ENCODE data around the gene TTBK1.

TTBK1 gene

DNA sequence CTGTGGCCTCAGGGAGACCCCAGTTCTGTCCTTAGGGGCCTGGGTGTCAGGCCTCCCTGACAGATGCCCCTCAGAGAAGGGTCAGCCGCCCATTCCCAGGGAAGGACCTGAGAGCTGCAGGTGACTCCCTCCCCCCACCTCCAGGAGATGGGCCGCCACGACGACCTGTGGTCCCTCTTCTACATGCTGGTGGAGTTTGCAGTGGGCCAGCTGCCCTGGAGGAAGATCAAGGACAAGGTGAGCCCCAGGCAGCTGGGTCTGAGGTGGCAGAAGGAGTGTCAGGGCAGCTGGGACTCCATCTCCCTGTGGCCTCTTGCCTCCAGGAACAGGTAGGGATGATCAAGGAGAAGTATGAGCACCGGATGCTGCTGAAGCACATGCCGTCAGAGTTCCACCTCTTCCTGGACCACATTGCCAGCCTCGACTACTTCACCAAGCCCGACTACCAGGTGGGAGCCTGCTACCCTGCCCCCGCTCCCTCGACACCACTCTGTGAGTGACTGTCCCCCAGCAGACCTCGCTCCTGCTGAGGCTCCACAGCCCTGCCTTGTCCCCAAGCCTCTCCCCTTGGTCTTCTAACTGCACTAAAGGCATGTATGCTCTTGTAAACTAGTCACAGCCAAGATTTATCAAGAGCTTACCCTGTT, 12.2 kb downstream of the TTBK1 start:
- DNase-seq (ENCODE audit: low read depth): no peak

DNA sequence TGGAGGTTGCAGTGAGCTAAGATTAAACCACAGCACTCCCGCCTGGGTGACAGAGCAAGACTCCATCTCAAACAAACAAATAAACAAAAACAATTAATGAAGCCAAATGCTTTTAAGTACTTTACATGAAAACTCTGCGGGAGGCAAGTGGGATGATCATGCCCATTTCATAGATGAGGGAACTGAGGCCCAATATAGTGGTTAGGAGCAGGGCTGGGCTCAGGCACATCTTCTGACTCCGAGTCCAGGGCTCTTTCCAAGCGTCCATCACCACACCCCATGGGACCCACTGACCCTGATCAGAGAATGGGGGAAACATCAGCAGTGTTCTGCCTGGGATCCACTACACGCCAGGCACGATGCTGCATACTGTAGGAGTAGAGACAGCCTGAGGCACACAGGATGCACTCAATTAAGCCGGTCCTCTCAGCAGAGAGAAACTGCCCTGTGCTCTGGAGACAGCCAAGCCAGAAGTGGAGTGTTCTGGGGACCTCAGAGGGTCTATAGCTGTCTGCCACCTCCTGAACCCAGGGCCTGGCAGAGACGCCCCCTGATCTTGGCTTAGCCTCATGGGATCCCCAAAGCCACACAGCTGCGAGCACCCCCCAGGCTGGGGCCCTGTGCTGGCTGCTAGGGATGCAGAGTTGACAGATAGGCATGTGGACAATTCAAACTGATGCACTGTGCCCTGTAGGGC, 13.5 kb downstream of the TTBK1 start:
- DNase-seq (ENCODE audit: low read depth): no peak

DNA sequence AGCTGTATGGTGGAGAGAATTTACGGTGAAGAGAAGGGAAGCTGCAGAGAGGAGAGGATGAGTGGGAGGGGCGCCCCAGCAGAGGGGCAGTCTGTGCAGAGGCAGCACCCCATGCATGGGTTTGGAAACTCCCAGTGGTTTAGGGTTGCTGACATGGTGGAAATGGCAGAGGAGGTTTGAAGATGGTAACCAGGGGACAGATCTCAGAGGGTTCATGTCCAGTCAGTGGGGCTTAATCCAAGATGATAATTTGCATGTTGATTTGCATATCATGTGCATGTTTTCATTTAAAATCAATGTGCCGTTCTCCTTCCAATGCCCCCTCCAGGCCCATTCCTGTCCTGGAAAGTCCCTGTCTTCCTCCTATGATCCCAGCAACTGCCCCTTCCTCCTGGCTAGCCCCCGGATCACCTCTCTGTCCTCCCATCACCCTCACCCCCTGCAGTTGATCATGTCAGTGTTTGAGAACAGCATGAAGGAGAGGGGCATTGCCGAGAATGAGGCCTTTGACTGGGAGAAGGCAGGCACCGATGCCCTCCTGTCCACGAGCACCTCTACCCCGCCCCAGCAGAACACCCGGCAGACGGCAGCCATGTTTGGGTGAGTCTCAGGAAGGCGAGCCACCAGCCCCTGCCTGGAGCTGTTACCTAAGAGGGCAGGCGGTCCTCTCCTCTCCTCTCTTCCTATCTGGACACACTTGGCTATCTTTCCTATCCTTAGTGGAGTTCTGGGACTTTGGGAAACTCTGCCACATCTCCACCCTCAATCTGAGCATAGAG, 14.3 kb downstream of the TTBK1 start:
- DNase-seq (ENCODE audit: low read depth): no peak

DNA sequence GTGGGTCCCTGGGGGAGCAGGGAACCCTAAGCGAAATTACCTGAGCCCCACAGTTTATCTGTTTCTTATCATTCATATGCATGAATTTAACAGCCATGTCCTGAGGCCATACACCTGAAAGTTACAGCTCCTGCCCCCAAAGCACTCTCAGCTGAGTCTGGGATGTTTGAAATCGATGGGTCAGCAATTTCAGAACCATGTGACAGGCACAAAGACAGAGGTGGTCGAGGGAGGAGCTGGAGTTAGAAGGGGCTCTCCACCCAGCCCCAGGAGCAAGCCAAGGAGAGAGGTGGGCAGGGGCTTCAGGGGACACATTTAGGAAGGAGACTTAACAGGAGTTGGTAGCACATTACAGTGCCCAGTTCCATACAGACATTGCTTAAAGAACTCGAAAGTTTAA, 14.9 kb downstream of the TTBK1 start:
- DNase-seq (ENCODE audit: low read depth): no peak

DNA sequence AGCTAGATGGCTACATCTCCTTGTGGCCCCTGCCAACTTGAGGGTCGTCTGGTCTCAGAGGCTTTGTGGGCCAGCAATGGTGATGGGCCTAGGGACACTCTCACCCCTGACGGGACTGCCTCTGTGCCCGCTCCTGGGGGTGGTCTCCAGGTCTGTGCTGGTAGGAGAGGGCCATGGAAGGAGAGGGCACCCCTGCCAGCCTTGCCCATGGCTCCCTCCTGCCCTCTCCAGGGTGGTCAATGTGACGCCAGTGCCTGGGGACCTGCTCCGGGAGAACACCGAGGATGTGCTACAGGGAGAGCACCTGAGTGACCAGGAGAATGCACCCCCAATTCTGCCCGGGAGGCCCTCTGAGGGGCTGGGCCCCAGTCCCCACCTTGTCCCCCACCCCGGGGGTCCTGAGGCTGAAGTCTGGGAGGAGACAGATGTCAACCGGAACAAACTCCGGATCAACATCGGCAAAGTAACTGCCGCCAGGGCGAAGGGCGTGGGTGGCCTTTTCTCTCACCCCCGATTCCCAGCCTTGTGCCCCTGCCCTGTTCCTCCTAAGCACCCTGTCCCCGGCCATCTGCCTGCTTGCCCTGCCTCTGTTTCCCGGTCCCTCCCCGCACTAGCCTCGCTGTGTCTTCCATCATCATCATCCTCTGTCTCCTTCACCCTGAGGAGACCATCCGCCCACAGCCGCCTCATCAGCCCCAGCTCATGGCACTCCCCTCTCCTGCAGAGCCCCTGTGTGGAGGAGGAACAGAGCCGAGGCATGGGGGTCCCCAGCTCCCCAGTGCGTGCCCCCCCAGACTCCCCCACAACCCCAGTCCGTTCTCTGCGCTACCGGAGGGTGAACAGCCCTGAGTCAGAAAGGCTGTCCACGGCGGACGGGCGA, 15.8 kb downstream of the TTBK1 start:
- DNase-seq (ENCODE audit: low read depth): no peak

DNA sequence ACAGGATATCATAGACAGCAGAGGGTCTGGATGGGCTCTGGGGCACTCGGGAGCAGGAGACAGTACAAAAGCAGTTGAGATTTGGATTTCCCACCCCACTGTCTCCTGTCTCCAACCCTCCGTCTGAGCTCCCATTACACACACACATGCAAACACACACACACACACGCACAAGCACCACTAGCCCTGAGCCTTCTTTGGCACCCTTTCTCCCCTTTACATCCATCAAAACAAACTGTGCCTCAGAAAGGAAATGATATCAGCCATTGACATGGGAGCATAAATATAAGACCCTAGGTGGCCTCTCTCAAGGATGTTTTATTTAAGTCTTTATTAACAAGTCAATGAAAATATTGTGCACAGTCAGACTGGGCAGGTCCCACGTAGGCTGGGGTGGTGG, 17.5 kb downstream of the TTBK1 start:
- no peak for DNase-seq (ENCODE audit: low read depth)

DNA sequence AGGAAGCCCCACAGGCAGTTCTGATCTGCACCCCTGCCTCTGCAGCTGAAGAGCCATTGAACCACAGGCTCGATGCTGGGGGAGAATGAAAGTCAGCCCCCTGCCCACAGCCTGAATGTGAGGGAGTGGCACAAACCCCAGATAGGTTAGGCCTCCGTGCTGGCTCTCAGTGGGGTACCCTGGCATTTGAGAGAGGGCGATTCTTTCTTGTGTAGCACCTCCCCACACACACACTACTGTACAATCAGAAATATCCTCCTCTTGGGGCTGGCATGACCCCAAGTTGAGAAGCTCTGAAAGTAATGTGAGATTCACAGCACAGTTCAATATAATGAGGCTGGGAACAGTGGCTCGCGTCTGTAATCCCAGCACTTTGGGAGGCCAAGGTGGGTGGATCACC, 17.9 kb downstream of the TTBK1 start:
- DNase-seq (ENCODE audit: low read depth): no peak

DNA sequence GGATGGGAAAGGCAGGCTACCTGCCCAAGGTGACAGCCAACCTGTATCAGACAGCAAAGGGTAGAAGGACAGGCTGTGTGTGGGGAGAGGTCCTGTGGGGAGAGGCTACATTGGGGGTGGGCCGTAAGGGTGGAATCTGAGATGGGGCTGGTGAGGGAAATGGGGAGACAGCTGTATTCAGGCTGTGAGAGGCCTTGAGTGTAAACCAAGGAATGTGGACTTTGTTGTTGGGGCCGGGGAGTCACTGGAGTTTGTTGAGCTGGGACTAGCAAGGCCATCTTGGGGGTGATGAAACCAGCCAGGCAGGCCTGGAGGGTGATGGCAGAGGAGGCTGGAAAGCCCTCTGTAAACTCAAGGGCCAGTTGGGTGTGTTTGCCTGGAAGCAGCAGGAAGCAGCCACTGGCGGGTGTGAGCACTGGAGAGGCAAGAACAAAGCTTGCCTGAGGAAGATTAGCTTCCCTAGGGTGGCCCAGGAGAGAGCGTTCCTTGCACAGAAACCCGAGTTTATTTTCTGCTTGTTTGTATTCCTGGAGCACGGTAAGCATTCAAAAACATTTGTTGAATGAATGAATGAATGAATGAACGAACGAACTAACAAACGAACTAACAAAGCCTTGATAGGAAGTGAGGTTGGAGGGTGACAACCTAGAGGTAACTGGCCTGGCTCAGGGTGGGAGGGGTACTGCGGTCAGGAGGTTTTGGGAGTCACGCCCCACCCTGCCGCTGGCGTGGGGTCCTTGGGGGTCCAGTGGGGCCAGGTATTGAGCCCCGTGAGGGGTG, 18.9 kb downstream of the TTBK1 start:
- DNase-seq (ENCODE audit: low read depth): no peak

DNA sequence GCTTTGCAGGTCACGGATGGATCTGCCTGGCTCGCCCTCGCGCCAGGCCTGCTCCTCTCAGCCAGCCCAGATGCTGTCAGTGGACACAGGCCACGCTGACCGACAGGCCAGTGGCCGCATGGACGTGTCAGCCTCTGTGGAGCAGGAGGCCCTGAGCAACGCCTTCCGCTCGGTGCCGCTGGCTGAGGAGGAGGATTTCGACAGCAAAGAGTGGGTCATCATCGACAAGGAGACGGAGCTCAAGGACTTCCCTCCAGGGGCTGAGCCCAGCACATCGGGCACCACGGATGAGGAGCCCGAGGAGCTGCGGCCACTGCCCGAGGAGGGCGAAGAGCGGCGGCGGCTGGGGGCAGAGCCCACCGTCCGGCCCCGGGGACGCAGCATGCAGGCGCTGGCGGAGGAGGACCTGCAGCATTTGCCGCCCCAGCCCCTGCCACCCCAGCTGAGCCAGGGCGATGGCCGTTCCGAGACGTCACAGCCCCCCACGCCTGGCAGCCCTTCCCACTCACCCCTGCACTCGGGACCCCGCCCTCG, 19.6 kb downstream of the TTBK1 start:
- DNase-seq (ENCODE audit: low read depth): no peak

DNA sequence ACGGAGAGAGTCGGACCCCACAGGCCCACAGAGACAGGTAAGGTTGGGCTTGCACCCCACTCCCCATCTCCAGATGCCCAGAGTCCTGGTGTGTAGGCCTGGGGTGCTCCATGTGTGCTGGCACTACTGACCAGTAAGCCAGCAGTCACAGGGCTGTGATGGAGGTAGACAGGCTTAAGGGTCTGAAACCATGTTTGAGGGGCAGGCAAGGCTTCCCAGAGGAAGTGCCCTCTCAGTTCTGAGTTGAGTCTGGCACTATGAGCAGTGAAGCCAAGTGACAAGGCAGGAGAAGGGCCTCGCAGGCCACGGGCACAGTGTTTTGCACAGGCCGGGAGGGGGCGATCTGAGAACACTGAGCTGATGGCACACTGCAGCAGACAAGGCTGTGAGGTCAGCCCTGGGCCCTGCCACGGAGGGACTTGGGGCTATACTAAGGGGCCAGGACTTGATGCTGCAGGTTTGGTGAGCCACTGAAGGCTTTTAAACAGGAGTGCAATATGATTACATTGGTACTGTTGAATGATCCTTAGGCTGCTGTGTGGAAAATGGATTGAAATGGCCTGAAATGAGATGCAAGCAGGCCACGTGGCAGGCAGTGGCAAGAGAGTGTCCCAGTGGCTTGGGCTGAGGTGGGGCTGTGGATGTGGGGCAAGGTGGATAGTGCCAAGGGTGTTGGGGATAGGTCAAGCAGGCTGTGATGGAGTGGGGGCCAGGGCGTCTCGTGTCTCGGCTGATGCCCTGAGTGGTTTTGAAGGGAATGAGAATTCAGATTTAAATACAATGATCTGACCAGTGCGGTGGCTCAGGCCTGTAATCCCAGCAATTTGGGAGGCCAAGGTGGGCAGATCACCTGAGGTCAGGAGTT, 20.3 kb downstream of the TTBK1 start:
- peak; percentile 58 for DNase-seq (ENCODE audit: low read depth)

DNA sequence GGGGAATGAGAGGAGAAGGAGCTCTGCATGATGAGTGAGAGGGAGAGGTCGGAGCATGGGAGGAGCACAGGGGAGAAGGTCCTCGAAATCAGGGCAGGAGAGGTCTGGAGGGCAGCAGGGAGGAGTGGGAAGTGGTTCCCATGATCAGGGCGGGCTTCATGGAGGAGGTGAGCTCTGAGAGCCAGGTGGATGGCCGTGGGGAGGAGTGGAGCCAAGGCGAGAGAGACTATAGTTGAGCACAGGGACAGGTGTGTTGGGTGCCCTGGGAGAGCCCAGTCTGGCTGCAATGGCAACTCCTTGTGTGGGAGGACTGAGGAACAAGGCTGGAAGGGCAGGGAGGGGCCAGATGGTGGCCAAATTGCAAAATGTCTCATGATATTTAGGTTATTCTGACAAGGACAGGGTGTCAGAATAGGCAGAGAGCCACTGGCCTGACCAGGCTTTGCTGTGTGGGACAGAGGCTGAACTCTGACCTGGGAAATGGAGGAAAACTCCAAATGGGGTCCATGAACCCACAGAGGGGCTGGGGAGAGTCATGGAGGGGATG, 21.4 kb downstream of the TTBK1 start:
- no peak for DNase-seq (ENCODE audit: low read depth)

DNA sequence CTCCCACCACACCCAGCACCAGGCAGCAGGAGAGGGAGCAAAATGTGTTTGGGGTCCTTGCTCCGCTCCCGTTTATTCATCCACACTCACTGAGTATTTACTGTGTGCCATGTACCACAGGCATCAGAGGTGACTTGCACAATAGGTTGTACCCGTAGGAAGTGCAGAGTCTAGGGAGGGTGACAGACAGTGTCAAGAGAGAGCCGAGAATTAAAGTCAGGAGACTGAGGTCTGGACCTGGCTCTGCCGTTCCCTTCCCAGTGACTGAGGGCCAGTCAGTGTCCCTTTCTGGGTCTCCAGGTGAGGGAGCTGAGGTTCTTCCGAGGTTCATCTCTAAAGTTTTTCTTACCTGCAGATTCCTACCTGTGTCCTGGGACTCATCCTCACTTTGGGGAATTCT, 22.3 kb downstream of the TTBK1 start:
- no peak for DNase-seq (ENCODE audit: low read depth)

DNA sequence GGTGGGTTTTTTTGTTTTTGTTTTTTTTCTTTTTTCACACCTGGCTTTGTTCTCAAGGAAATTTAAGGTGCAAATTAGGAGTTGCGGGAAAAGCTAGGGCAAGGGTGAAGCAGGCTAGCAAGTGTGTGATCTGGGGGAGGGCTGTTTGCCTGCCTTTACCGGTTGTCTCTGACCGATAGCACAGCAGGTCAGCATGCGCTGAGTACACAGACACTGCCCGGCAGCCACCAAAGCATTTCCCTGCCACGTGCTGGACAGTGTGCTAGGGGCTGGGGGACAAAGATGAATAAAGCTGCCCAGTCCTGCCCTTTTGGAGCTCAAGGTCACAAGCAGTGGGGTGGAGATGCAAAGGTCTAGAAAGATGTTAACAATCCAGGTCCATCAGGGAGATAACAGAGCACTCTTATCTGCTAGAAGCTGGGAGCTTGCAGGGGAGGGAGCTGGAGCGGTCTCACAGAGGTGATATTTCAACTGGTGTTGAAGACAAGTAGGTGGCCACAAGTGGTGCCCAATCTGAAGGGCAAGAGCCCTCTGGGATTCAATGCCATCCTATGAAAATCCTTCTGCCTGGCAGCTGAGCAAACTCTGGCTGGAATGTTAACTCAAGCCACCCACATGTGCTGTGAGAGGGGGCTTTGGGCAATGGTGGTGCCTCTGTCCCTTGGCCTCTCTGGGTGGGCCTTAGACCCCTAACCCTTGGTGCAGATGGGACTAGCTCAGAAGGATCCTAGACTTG, 24.5 kb downstream of the TTBK1 start:
- DNase-seq (ENCODE audit: low read depth): no peak

DNA sequence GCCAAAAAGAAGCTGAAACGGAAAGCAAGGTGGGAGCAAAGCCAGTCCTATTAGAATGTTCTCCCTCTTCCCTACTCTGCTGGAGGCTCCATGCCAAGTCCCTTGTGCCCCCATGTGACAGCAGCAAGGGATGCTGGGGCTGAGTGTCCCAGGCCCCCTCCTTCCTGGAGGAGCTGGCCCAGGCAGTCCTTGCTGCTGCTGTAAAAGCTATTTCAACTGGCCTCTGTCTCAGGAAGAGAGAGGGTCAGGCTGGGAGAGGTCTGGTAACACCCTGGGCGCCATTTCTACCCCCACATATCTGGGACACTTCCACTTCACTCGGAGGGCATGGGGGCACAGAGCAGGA, 25.0 kb downstream of the TTBK1 start:
- DNase-seq (ENCODE audit: low read depth): no peak

DNA sequence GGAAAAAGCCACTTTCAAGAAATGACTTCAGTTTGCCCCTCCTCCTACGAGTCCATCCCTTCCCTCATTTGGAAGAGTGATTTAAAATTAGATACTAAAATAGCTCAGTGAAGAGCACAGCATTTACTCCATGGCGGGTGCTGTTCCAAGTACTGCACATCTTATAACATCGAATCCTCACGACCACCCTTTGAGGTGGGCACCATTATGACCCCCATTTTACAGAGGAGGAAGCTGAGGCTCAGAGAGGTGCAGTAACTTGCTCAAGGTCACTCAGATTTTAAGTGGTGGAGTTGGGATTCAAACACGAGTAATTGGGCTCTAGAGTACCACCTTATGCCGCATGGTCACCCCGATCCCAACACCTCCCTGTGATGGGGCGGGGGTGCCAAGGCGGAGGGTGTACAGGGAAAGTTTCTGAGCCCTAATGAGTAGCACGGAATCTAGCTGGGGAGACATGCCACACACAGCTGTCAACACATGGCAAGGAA, 25.5 kb downstream of the TTBK1 start:
- no peak for DNase-seq (ENCODE audit: low read depth)

DNA sequence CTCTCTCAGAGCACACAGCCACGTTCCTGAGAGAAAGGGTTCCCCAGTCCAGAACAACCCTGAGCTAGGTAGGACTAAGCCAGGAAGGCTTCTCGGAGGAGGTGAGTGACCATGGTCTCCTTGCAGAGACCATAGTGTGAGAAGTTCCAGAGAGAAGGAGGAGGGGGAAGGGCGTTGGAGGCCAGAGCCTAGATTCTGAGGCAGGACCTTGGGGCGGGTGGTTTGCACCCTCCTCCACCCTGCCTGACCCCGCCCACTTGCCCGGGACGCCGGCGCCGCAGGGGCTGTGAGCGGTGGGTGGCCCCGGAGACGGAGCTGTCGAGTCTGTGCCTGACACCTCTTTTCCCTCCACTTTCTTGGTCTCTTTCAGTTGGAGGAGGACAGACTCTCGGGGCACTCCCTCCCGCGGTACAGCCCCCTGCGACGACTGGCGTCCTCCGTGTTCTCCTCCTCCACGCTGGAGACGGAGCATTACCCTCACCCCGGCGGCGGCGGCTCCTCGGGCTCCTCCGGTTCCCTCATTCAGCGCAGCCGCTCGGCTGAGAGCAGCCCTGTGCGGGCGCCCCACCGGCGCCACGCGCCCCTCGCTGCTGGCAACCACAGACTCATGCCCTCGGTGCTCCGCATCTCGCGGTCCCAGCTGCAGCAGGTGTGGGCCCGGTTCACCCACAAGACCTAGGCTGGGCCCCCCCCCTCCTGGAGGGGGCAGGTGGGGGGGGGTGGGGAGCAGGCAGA, 26.2 kb downstream of the TTBK1 start:
- no peak for DNase-seq (ENCODE audit: low read depth)

DNA sequence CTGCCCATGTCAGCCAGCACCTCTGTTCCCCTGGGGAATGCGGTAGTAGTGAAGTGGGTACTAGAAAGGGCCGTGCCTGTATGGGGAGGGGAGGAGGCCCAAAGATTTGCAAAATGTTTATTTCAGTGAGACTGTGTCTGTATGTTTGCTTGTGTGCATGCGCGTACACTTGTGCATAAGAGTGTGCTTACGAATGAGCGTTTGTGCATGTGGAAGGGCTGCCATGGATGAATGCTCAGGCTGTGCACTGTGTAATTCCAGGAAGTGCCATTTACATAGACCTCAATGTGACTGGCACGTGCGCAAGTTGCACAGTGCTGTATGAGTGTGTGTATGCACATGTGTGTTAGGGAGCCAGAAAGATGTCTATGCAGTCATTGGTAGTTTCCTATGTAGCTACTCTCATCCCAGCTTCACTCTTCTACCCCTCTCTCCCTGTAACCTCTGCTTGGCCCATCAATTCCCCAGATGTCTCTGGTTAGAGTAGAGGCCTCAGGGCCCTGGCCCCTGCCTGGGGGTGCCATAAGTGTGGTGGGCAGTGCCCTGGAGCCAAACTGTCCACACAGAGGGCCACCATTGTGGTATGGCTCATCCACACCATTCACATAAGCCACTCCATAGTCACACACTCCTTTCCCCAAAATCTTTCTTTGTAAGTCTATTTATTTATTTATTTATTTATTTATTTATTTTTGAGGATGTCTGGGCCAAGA, 28.0 kb downstream of the TTBK1 start:
- DNase-seq (ENCODE audit: low read depth): no peak

DNA sequence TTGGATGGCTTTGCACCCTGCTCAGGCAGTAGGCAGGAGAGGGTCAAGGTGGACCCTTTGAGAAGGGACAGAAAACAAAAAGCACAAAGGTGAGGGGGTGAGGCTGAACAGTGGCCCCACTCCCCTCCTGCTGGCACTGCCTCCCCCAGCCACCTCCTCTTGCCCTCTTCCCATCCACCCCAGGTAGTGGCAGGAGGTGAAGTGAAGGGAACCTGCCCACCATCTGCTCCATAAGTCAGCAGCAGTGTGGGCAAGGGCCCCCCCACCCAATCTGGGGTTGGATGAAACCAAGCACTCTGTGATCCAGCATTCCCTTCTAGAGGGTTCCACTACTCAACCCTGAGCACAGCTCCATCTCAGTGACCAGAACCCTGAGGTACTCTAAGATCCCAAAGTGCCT, 28.7 kb downstream of the TTBK1 start:
- no peak for DNase-seq (ENCODE audit: low read depth)

Measured in stimulated activated CD8-positive, alpha-beta memory T cell treated with anti-CD3 and anti-CD28 coated beads, Interleukin-15, amount 100 ng/mL, for 1 hour (primary cell).